IMR-90 (cell line): ENCODE results near the gene CHST3. TPM values are rescaled to one million over a fixed set of nuclear protein-coding genes. Genes with fewer than 3 reads are reported as not detected.
A peak's percentile ranks its signal among the peaks of the same experiment; 100 is the strongest.

Source experiments
- ATAC-seq: fragments of 200-7000 bp; cut with Tn5 transposase; 2 replicates; pipeline ENCODE4 v1.9.1; 2020; ENCODE audit warnings: low read depth, mild to moderate bottlenecking, moderate library complexity
- BruUV-seq: library from RNA; stranded (reverse); fragments of 400-500 nt; replicated peaks from 2 replicates; lab custom pipeline; 2021; lab: Mats Ljungman, UMichigan
- CTCF ChIA-PET: fragments of 300-600 bp; formaldehyde crosslinking; extraction: SDS; loops from one replicate; lab custom pipeline; 2021; ENCODE audit warnings: antibody characterized with exemption; lab: Yijun Ruan, JAX
- POLR2A ChIA-PET: fragments of 300-600 bp; sonication (Branson Sonifier 250); formaldehyde crosslinking; loops from one replicate; lab custom pipeline; 2022; ENCODE audit warnings: antibody characterized with exemption; ENCODE audit not compliant: unreplicated experiment; lab: Charles Lee
- DNase-seq: peaks from one replicate; pipeline ENCODE4 v3.0.0; 2013
- H2AFZ ChIP-seq: replicated peaks from 2 replicates; pipeline ENCODE3; 2013; ENCODE audit warnings: low read length, mild to moderate bottlenecking; ENCODE audit not compliant: poor library complexity
- H2AK5ac ChIP-seq: 2 replicates; pipeline ENCODE4 v1.6.1; 2013; ENCODE audit warnings: low read depth, low read length, inconsistent platforms
- H2AK9ac ChIP-seq: replicated peaks from 2 replicates; pipeline ENCODE3; 2013; ENCODE audit warnings: mild to moderate bottlenecking, low read depth, low read length, moderate library complexity; ENCODE audit not compliant: poor library complexity
- H2BK120ac ChIP-seq: 2 replicates; pipeline ENCODE4 v1.6.1; 2013; ENCODE audit warnings: low read depth, low read length, inconsistent platforms
- H2BK15ac ChIP-seq: 3 replicates; pipeline ENCODE4 v1.6.1; 2013; ENCODE audit warnings: low read depth, low read length, inconsistent platforms
- H2BK20ac ChIP-seq: 2 replicates; pipeline ENCODE4 v1.6.1; 2013; ENCODE audit warnings: low read depth, mild to moderate bottlenecking, inconsistent platforms, low read length, moderate library complexity
- H2BK5ac ChIP-seq: 2 replicates; pipeline ENCODE4 v1.6.1; 2013; ENCODE audit warnings: mild to moderate bottlenecking, low read depth, low read length, inconsistent platforms; ENCODE audit not compliant: poor library complexity, severe bottlenecking
- H3K14ac ChIP-seq: replicated peaks from 2 replicates; pipeline ENCODE4 v1.6.1; 2013; ENCODE audit warnings: low read depth, low read length, inconsistent platforms
- H3K18ac ChIP-seq: 2 replicates; pipeline ENCODE4 v1.6.1; 2013; ENCODE audit warnings: low read depth, low read length, control low read depth
- H3K23ac ChIP-seq: 2 replicates; pipeline ENCODE4 v1.6.1; 2013; ENCODE audit warnings: low read depth, low read length, inconsistent platforms
- H3K27ac ChIP-seq: 2 replicates; pipeline ENCODE4 v1.5.1; 2013; ENCODE audit warnings: mild to moderate bottlenecking, control low read depth, low read length; ENCODE audit not compliant: insufficient read depth
- H3K27me3 ChIP-seq: 2 replicates; pipeline ENCODE4 v1.6.1; 2013; ENCODE audit warnings: low read length; ENCODE audit not compliant: control insufficient read depth, insufficient read depth
- H3K36me3 ChIP-seq: 2 replicates; pipeline ENCODE4 v1.6.1; 2013; ENCODE audit warnings: low read length, mixed read lengths; ENCODE audit not compliant: control insufficient read depth, insufficient read depth
- H3K4ac ChIP-seq: 2 replicates; pipeline ENCODE4 v1.6.1; 2013; ENCODE audit warnings: low read depth, low read length, inconsistent platforms
- H3K4me1 ChIP-seq: 2 replicates; pipeline ENCODE4 v1.6.1; 2013; ENCODE audit warnings: low read length, mixed read lengths; ENCODE audit not compliant: control insufficient read depth, insufficient read depth
- H3K4me2 ChIP-seq: 2 replicates; pipeline ENCODE4 v1.6.1; 2013; ENCODE audit warnings: low read depth, mild to moderate bottlenecking, control low read depth, low read length, moderate library complexity
- H3K4me3 ChIP-seq: 2 replicates; pipeline ENCODE4 v1.5.1; 2013; ENCODE audit warnings: low read depth, mild to moderate bottlenecking, control low read depth, low read length, moderate library complexity; ENCODE audit not compliant: insufficient read depth
- H3K56ac ChIP-seq: 2 replicates; pipeline ENCODE4 v1.6.1; 2013; ENCODE audit warnings: low read length, inconsistent platforms; ENCODE audit not compliant: insufficient read depth; ENCODE audit errors: extremely low read depth
- H3K79me1 ChIP-seq, 2 experiments: 2 replicates each; pipeline ENCODE4 v1.6.1; 2013; ENCODE audit warnings: low read length in 2 of 2, inconsistent platforms in 1 of 2, low read depth in 1 of 2
- H3K9ac ChIP-seq: 2 replicates; pipeline ENCODE4 v1.6.1; 2013; ENCODE audit warnings: low read depth, low read length, control low read depth
- H3K9me1 ChIP-seq: 2 replicates; pipeline ENCODE4 v1.6.1; 2013; ENCODE audit warnings: low read length, inconsistent platforms; ENCODE audit not compliant: insufficient read depth
- H3K9me3 ChIP-seq: 2 replicates; pipeline ENCODE4 v1.6.1; 2013; ENCODE audit warnings: low read length; ENCODE audit not compliant: control insufficient read depth, insufficient read depth
- H4K20me1 ChIP-seq: 2 replicates; pipeline ENCODE4 v1.6.1; 2013; ENCODE audit warnings: low read length, inconsistent platforms; ENCODE audit not compliant: insufficient read depth
- H4K5ac ChIP-seq: 2 replicates; pipeline ENCODE4 v1.6.1; 2013; ENCODE audit warnings: mild to moderate bottlenecking, low read depth, low read length, control low read depth
- H4K8ac ChIP-seq, 2 experiments: 2 replicates each; pipeline ENCODE4 v1.6.1; 2013; ENCODE audit warnings: low read depth in 2 of 2, low read length in 2 of 2, control low read depth in 1 of 2, inconsistent platforms in 1 of 2
- H4K91ac ChIP-seq: 2 replicates; pipeline ENCODE4 v1.6.1; 2013; ENCODE audit warnings: low read depth, low read length, inconsistent platforms; ENCODE audit not compliant: insufficient read depth
- CEBPB ChIP-seq: IDR thresholded peaks from 2 replicates; pipeline ENCODE4 v1.6.1; 2012; ENCODE audit warnings: low read depth, low read length, improper control_type of control experiment
- ELK1 ChIP-seq: fragments of 150-350 bp; IDR thresholded peaks from 2 replicates; pipeline ENCODE4 v1.6.1; 2016; ENCODE audit warnings: low read depth, mild to moderate bottlenecking, low read length, moderate library complexity, borderline replicate concordance
- MAZ ChIP-seq: IDR thresholded peaks from 2 replicates; pipeline ENCODE4 v1.6.1; 2012; ENCODE audit warnings: low read depth, mild to moderate bottlenecking, low read length, improper control_type of control experiment, moderate library complexity, borderline replicate concordance
- MXI1 ChIP-seq: IDR thresholded peaks from 2 replicates; pipeline ENCODE4 v1.6.1; 2012; ENCODE audit warnings: low read depth, mild to moderate bottlenecking, low read length, moderate library complexity, borderline replicate concordance
- SMC3 ChIP-seq: fragments of 150-350 bp; IDR thresholded peaks from 2 replicates; pipeline ENCODE4 v1.6.1; 2016; ENCODE audit warnings: low read depth, mild to moderate bottlenecking, antibody characterized with exemption, low read length, moderate library complexity
- WGBS, 2 experiments: methylation state at CpG; one replicate each; pipeline versions ENCODE4 v1.1.5 to v1.1.7; 2013; ENCODE audit warnings: missing lambda C conversion rate in 2 of 2; ENCODE audit not compliant: insufficient read length in 1 of 2; ENCODE audit errors: extremely low coverage in 2 of 2; 5-methylcytosine and 5-hydroxymethylcytosine counted together
- dilution Hi-C: fragments of 300-500 bp; cut with HindIII; formaldehyde crosslinking; loops from one replicate; pipeline ENCODE4 v1.14.3; 2018; ENCODE audit warnings: low sequenced_read_pairs; ENCODE audit not compliant: unreplicated experiment
- in situ Hi-C: fragments of 300-500 bp; cut with MboI; formaldehyde crosslinking; loops from 3 replicates; pipeline ENCODE4 v1.14.3; 2019; ENCODE audit warnings: low sequenced_read_pairs, inconsistent platforms, mixed read lengths
- intact Hi-C: fragments of 100-400 bp; cut with micrococcal nuclease; formaldehyde crosslinking; loops from 2 replicates; pipeline ENCODE4 v1.10.0; 2022
- polyA plus RNA-seq, 3 experiments: library from polyadenylated mRNA; depleted of rRNA; stranded (reverse); fragments of >200 nt; gene quantifications; 2 replicates each; pipeline ENCODE4 v1.2.3, GENCODE V29; 2012; ENCODE audit warnings: low replicate concordance in 1 of 3
- total RNA-seq: library from RNA; depleted of rRNA; stranded (reverse); fragments of >200 nt; gene quantifications from 2 replicates; pipeline ENCODE4 v1.2.3, GENCODE V29; 2012

The CHST3 gene
- total and polyA plus RNA-seq, 2 of the 4 experiments (the other 2 are of a cell fraction): 8.6 to 9.0 TPM

DNA sequence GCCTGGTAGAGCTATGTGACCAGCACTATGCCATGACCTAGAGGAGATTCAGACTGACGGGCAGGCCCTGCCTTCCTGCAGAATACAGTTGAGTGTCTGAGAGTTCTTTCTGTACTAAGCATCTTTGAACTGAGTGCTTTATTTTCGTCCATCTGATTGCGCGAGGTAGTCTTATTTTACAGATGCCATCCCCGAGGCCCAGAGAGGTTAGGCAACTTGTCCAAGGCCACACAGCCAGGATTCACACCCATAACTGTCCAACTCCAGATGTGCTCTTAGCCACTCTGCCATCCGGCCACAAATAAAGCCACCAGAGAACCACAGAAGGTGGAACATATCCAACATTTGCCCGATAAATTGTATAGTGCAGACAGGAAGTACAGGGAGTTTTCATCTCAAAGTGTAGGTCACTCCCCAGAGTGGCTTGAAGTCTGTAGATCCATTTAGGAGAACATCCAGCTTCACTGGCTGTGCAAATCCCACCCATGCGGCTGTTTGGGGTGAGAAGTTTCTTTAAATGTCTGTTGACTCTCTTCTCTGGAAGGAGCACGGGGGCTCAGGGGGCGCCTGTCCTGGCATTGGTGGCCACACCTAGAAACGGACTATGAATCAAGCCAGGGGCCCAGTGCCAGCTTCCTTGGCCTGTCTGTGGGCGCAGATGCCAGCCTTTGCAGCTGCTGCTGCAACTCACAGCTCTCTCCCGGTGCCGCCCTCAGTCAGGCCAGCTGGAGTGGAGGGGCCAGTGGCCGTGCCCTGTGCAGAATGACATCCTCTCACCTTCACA lies 11.1 kb downstream of the CHST3 start:
- Histone ChIP-seq H4K20me1 (peaks cover 64% of the 10 kb centered on the region), H3K4me3 (no peak overlapping the region), H2AFZ (peak overlapping the region; percentile 76), H2BK20ac (peak overlapping the region; percentile 6; the same call in 1 of the 2 replicates), H3K4me1 (peaks cover 35% of the 10 kb centered on the region), H2BK15ac (0 out of 3 replicates have a peak overlapping the region, but pooled peaks have one; percentile 13), H3K36me3 (no peaks in the 10 kb centered on the region), H2AK5ac (peak overlapping the region; percentile 57; the same call in 1 of the 2 replicates), H3K14ac (peak overlapping the region; percentile 53), H3K4me2 (peak overlapping the region; percentile 21), H3K9me1 (peaks cover 40% of the 10 kb centered on the region), H3K79me1 (peaks cover 29 to 98% of the 10 kb centered on the region in 2 experiments), H3K4ac (peak overlapping the region; percentile 35), H3K27ac (peak overlapping the region; percentile 61), H3K9ac (0 out of 2 replicates have a peak overlapping the region, but pooled peaks have one; percentile 3), H3K27me3 (no peaks in the 10 kb centered on the region), H3K18ac (peak overlapping the region; percentile 10), H2BK120ac (peak overlapping the region; percentile 35; the same call in 1 of the 2 replicates), H3K23ac (peak overlapping the region; percentile 71), H4K8ac (peak overlapping the region; percentile 17 to 20; a peak in 1 of 4 replicates), H4K5ac (peak overlapping the region; percentile 13), H4K91ac (peak overlapping the region; percentile 49), H2AK9ac (peak overlapping the region; percentile 2), H3K56ac (no peak overlapping the region), H3K9me3 (no peaks in the 10 kb centered on the region), H2BK5ac (peak overlapping the region; percentile 47)
- WGBS, 2 experiments: no CpG with 5 or more reads among the region's 15 CpGs
- ChIA-PET CTCF (interaction anchor here (0.7 kb wide), 1 partner anchor 285 kb away, joined by 3 read pairs; no protein-coding TSS in a partner anchor), POLR2A (interaction anchor here (1.4 kb wide), 1 partner anchor 10 kb away, joined by 4 read pairs; no protein-coding TSS in a partner anchor)
- in situ Hi-C loops: no loop called here
- ATAC-seq (peak; percentile 27), DNase-seq (no peak)
- TF ChIP-seq SMC3: no peak
- no peak for TF ChIP-seq MXI1
- no peak for TF ChIP-seq CEBPB
- no peak for TF ChIP-seq MAZ
- TF ChIP-seq ELK1: no peak
- BruUV-seq: no TSS peak
- dilution Hi-C loops: no loop called here
- intact Hi-C loops: no loop called here
